Fibroblast of villous mesenchyme (primary cell): Measurements from ENCODE around the gene DACH1. TPM values are rescaled to one million over a fixed set of nuclear protein-coding genes. Genes with fewer than 3 reads are reported as not detected.

Experiments
- DNase-seq: peaks from one replicate; pipeline ENCODE4 v3.0.0-alpha.2; 2010; ENCODE audit warnings: low read depth
- H3K4me3 ChIP-seq: 2 replicates; pipeline ENCODE4 v1.5.1; 2011; ENCODE audit warnings: low read depth, mild to moderate bottlenecking, low read length
- total RNA-seq: library from RNA; depleted of rRNA; stranded (reverse); fragments of >200 nt; gene quantifications from 2 replicates; pipeline ENCODE4 v1.2.3, GENCODE V29; 2012
- TF ChIP-seq, protein P1 (sequence below): IDR thresholded peaks from 2 replicates; pipeline ENCODE4 v1.5.1; 2012; ENCODE audit warnings: low read depth, mild to moderate bottlenecking, low read length; ENCODE audit not compliant: insufficient read depth

Gene DACH1
- total RNA-seq, 1 donor = 0.43 TPM

GRCh38 chr13:71454509-71454908, 412.5 kb downstream of the DACH1 start:
- DNase-seq = no peak
- TF ChIP-seq, protein P1, sequence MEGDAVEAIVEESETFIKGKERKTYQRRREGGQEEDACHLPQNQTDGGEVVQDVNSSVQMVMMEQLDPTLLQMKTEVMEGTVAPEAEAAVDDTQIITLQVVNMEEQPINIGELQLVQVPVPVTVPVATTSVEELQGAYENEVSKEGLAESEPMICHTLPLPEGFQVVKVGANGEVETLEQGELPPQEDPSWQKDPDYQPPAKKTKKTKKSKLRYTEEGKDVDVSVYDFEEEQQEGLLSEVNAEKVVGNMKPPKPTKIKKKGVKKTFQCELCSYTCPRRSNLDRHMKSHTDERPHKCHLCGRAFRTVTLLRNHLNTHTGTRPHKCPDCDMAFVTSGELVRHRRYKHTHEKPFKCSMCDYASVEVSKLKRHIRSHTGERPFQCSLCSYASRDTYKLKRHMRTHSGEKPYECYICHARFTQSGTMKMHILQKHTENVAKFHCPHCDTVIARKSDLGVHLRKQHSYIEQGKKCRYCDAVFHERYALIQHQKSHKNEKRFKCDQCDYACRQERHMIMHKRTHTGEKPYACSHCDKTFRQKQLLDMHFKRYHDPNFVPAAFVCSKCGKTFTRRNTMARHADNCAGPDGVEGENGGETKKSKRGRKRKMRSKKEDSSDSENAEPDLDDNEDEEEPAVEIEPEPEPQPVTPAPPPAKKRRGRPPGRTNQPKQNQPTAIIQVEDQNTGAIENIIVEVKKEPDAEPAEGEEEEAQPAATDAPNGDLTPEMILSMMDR = no peak
- no peak overlapping the region for H3K4me3 ChIP-seq

DNA sequence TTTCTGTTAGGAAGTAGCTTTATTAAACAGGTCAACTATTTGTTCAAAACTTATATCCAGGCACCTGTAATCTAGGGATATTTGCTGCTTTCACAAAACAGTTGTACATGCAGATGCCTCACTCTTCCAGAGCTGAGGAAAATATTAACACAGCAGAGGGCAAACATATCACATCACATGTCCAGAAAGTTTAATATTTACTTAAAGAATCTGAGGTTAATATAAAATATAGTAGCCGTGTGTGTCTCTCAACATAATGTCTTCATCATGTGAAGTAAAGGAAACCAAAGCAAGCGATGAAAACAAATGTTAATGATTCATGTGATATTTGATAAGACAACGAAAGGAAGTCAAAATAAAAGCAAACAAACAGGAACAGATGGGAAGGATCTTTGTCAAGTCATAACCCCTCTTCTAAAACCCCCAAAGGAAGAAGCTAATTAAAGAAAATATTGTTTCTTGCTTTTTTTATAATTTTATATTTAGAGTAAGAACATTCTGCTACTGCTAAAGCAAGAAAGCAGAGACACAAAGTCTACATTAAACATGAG, 418.8 kb downstream of the DACH1 start:
- TF ChIP-seq, protein P1 = no peak
- DNase-seq = peak; percentile 13
- no peak overlapping the region for H3K4me3 ChIP-seq

DNA sequence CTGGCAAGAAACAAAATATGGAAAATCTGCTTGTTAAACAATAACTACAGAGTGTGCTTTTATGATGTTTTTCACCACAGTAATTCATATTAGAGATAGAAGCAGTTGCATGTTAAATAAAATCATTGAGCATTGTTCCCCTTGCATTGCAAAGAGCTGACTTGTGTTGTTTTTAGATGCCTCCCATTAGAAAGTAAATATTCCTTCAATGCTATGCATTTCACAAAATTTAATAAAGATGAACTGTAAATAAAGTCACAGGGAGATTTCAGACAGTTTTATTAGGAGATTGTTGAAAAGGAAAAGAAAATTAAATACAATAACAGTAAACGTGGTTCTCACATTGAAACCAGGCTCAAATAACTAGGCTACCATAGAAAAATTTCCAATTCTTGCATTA, 429.3 kb downstream of the DACH1 start:
- H3K4me3 ChIP-seq = no peak overlapping the region
- TF ChIP-seq, protein P1 = no peak
- no peak for DNase-seq

DNA sequence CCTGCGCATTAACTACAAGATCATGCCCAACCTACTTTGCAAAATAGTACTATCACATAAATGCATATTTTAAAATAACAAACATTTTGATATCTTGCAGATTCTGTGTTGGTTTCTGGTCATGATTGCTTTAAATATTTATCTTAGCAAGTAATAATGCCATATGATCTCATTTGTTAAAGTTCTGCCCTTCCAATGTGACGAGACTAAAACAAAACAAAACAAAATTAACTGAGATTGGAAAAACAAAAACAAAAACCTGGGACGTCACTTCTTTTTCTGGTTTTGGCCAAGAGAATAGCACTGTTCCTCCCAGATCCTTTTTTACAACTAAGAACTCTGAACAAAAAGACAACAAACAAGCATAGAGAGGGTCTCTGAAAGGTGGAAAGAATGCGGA, 436.3 kb downstream of the DACH1 start:
- TF ChIP-seq, protein P1 = no peak
- no peak for DNase-seq
- H3K4me3 ChIP-seq = no peak overlapping the region

- no peak for DNase-seq
- TF ChIP-seq, protein P1 = no peak
- no peak overlapping the region for H3K4me3 ChIP-seq
Observed at GRCh38 chr13:71417205-71417604, 449.8 kb downstream of the DACH1 start.

DNA sequence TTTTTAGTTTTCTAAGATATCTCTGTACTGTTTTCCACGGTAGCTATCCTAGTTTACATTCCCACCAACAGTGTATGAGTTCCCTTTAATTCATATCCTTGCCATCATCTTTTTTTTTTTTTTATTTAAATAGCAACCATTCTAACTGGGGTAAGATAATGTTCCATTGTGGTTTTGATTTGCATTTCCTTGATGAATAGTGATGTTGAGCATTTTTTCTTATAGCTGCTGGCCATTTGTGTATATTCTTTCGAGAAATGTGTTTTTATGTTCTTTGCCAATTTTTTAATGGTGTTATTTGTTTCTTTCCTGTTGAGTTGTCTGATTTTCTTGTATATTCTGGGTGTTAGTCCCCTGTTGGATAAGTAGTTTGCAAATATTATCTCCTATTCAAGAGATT, 454.8 kb downstream of the DACH1 start:
- TF ChIP-seq, protein P1 = no peak
- DNase-seq = peak; percentile 43
- no peak overlapping the region for H3K4me3 ChIP-seq

DNA sequence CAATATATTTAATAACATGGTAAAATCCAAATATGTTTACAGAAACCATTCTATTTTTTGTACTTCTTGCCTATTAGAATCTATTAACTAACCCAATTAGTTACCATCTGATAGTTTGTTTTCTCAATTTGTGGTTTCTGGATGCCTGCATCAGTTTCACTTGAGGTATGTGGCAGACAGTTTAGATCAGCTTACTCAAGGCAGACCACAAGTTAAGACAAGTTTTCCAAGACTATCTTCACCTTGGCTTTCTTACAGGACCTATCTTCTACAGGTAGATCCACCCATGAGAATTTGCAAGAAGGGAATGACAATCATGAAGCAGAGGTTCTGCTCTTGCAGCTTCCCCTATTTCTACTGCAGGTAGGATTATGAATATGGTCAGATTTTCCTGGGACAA, 458.6 kb downstream of the DACH1 start:
- no peak for DNase-seq
- TF ChIP-seq, protein P1 = no peak
- H3K4me3 ChIP-seq = no peak overlapping the region
